ENCODE data around the gene CNTN4. TPM values are rescaled to one million over a fixed set of nuclear protein-coding genes. Genes with fewer than 3 reads are reported as not detected.
"Not testable (repeated sequence)": the region's sequence is repeated elsewhere in the genome, so short reads cannot be mapped to it uniquely, and the experiment has no call there.

CNTN4 gene
- total RNA-seq: not detected

- Mint-ChIP-seq H3K27ac (no peak within 1 kb of the TSS), H3K9me3 (peaks cover 2% of the 10 kb centered on the region in 2 donors), H3K36me3 (peaks cover 9 to 18% of the 10 kb centered on the region in 2 donors)
- peak in 1 of 2 donors; percentile 88 for ATAC-seq
- DNase-seq (ENCODE audit: low spot score in 2 of 2): peak in 1 of 2 donors; percentile 38
Measured at GRCh38 chr3:2098398-2099027, at the start of gene CNTN4. TSS of gene CNTN4 (plus strand) at chr3:2098866.

GRCh38 chr3:2061360-2061759 lies 37.3 kb upstream of the CNTN4 start:
- no peaks in the 10 kb centered on the region for H3K36me3 Mint-ChIP-seq
- H3K27ac Mint-ChIP-seq: no peak overlapping the region
- ATAC-seq: no peak
- DNase-seq (ENCODE audit: low spot score in 2 of 2): no peak
- H3K9me3 Mint-ChIP-seq: peaks cover 0 to 4% of the 10 kb centered on the region in 2 donors

GRCh38 chr3:2071531-2071930 lies 27.1 kb upstream of the CNTN4 start:
- no peak for ATAC-seq
- Mint-ChIP-seq H3K36me3 (no peaks in the 10 kb centered on the region), H3K9me3 (peaks cover 6% of the 10 kb centered on the region in 2 donors), H3K27ac (no peak overlapping the region)
- DNase-seq (ENCODE audit: low spot score in 2 of 2): no peak

GRCh38 chr3:2078821-2079220 lies 19.8 kb upstream of the CNTN4 start:
- no peak overlapping the region for H3K27ac Mint-ChIP-seq
- peaks cover 5 to 6% of the 10 kb centered on the region in 2 donors for H3K36me3 Mint-ChIP-seq
- H3K9me3 Mint-ChIP-seq: peaks cover 14 to 19% of the 10 kb centered on the region in 2 donors
- ATAC-seq (no peak), DNase-seq (ENCODE audit: low spot score in 2 of 2) (no peak)

GRCh38 chr3:2082871-2083480 lies 15.7 kb upstream of the CNTN4 start:
- Mint-ChIP-seq H3K9me3 (peaks cover 9 to 32% of the 10 kb centered on the region in 2 donors), H3K36me3 (peaks cover 6 to 10% of the 10 kb centered on the region in 2 donors), H3K27ac (no peak overlapping the region)
- ATAC-seq (no peak), DNase-seq (ENCODE audit: low spot score in 2 of 2) (no peak)

GRCh38 chr3:2083558-2083957 lies 15.1 kb upstream of the CNTN4 start:
- H3K36me3 Mint-ChIP-seq; DNase-seq (ENCODE audit: low spot score in 2 of 2); ATAC-seq; H3K27ac Mint-ChIP-seq: not testable (repeated sequence)
- H3K9me3 Mint-ChIP-seq: peaks cover 8 to 32% of the 10 kb centered on the region in 2 donors

- Mint-ChIP-seq H3K9me3 (peaks cover 7 to 16% of the 10 kb centered on the region in 2 donors), H3K27ac (no peak overlapping the region), H3K36me3 (no peaks in the 10 kb centered on the region)
- ATAC-seq: no peak
- no peak for DNase-seq (ENCODE audit: low spot score in 2 of 2)
Measured at GRCh38 chr3:2090095-2090911, 8.4 kb upstream of the CNTN4 start.

- ATAC-seq: no peak
- no peak for DNase-seq (ENCODE audit: low spot score in 2 of 2)
- Mint-ChIP-seq H3K9me3 (peaks cover 4% of the 10 kb centered on the region in 2 donors), H3K27ac (no peak overlapping the region), H3K36me3 (peaks cover 0 to 4% of the 10 kb centered on the region in 2 donors)
Measured at GRCh38 chr3:2092758-2093157, 5.9 kb upstream of the CNTN4 start.

- ATAC-seq (no peak), DNase-seq (ENCODE audit: low spot score in 2 of 2) (no peak)
- Mint-ChIP-seq H3K27ac (no peak overlapping the region), H3K36me3 (peaks cover 4 to 8% of the 10 kb centered on the region in 2 donors), H3K9me3 (peaks cover 4% of the 10 kb centered on the region in 2 donors)
Measured at GRCh38 chr3:2094941-2095340, 3.7 kb upstream of the CNTN4 start.

GRCh38 chr3:2096216-2096615 lies 2.5 kb upstream of the CNTN4 start:
- no peak overlapping the region for H3K27ac Mint-ChIP-seq

GRCh38 chr3:2097641-2098191 lies 950 bp upstream of the CNTN4 start:
- Mint-ChIP-seq H3K9me3 (peaks cover 4% of the 10 kb centered on the region in 2 donors), H3K36me3 (peaks cover 9 to 18% of the 10 kb centered on the region in 2 donors), H3K27ac (no peak overlapping the region)
- DNase-seq (ENCODE audit: low spot score in 2 of 2) (no peak), ATAC-seq (no peak)

More at GRCh38 chr3:2096216-2096615, 2.5 kb upstream of the CNTN4 start:
- DNase-seq (ENCODE audit: low spot score in 2 of 2): no peak
- Mint-ChIP-seq H3K36me3 (peaks cover 9 to 13% of the 10 kb centered on the region in 2 donors), H3K9me3 (peaks cover 4% of the 10 kb centered on the region in 2 donors)
- ATAC-seq: no peak

- H3K36me3 Mint-ChIP-seq: peaks cover 9 to 18% of the 10 kb centered on the region in 2 donors
- DNase-seq (ENCODE audit: low spot score in 2 of 2) (peak in 1 of 2 donors; percentile 2), ATAC-seq (peak in 1 of 2 donors; percentile 43)
- H3K9me3 Mint-ChIP-seq: no peaks in the 10 kb centered on the region
- H3K27ac Mint-ChIP-seq: no peak overlapping the region
Measured at GRCh38 chr3:2099028-2099671, 484 bp downstream of the CNTN4 start.

- no peak for DNase-seq (ENCODE audit: low spot score in 2 of 2)
- H3K36me3 Mint-ChIP-seq: peaks cover 9 to 18% of the 10 kb centered on the region in 2 donors
- no peaks in the 10 kb centered on the region for H3K9me3 Mint-ChIP-seq
Measured at GRCh38 chr3:2099779-2100191, 1.1 kb downstream of the CNTN4 start.

GRCh38 chr3:2106438-2106837 lies 7.8 kb downstream of the CNTN4 start:
- no peak for ATAC-seq
- DNase-seq (ENCODE audit: low spot score in 2 of 2): no peak
- Mint-ChIP-seq H3K27ac (no peak overlapping the region), H3K36me3 (peaks cover 0 to 12% of the 10 kb centered on the region in 2 donors), H3K9me3 (peaks cover 19% of the 10 kb centered on the region in 2 donors)

More at GRCh38 chr3:2099779-2100191, 1.1 kb downstream of the CNTN4 start:
- H3K27ac Mint-ChIP-seq: no peak overlapping the region
- peak in 1 of 2 donors; percentile 8 for ATAC-seq

- no peak for DNase-seq (ENCODE audit: low spot score in 2 of 2)
- Mint-ChIP-seq H3K36me3 (peaks cover 0 to 7% of the 10 kb centered on the region in 2 donors), H3K9me3 (peaks cover 19 to 23% of the 10 kb centered on the region in 2 donors), H3K27ac (no peak overlapping the region)
- ATAC-seq: no peak
Measured at GRCh38 chr3:2110597-2111117, 12.0 kb downstream of the CNTN4 start.

- H3K27ac Mint-ChIP-seq: no peak overlapping the region
- H3K36me3 Mint-ChIP-seq: no peaks in the 10 kb centered on the region
- DNase-seq (ENCODE audit: low spot score in 2 of 2): no peak
- no peak for ATAC-seq
- peaks cover 0 to 4% of the 10 kb centered on the region in 2 donors for H3K9me3 Mint-ChIP-seq
Measured at GRCh38 chr3:2114617-2115275, 16.1 kb downstream of the CNTN4 start.
